GM23338 (cell line): Measurements from ENCODE around the gene FTL. TPM values are rescaled to one million over a fixed set of nuclear protein-coding genes. Genes with fewer than 3 reads are reported as not detected.

Source experiments
- ATAC-seq: fragments of 200-7000 bp; cut with Tn5 transposase; 3 replicates; pipeline ENCODE4 v1.9.1; 2020
- DNase-seq: peaks from one replicate; pipeline ENCODE4 v3.0.0-alpha.2; 2015; ENCODE audit warnings: low spot score
- H2AFZ ChIP-seq: fragments of 200-600 bp; sonication (generic); 2 replicates; pipeline ENCODE4 v1.8.0; 2016; ENCODE audit warnings: antibody characterized with exemption, mild to moderate bottlenecking, moderate library complexity
- H3F3A ChIP-seq: fragments of 200-600 bp; sonication (generic); replicated peaks from 2 replicates; pipeline ENCODE4 v1.8.0; 2017; ENCODE audit warnings: antibody characterized with exemption, mixed run types, low read depth
- H3K27ac ChIP-seq: fragments of 200-600 bp; sonication (generic); 2 replicates; pipeline ENCODE4 v1.6.1; 2016; ENCODE audit warnings: low read depth
- H3K27me3 ChIP-seq: fragments of 200-600 bp; sonication (generic); 2 replicates; pipeline ENCODE4 v1.8.0; 2016; ENCODE audit warnings: mild to moderate bottlenecking, mixed run types, moderate library complexity; ENCODE audit not compliant: insufficient read depth
- H3K36me3 ChIP-seq: fragments of 200-600 bp; sonication (generic); 2 replicates; pipeline ENCODE4 v1.8.0; 2016; ENCODE audit warnings: mild to moderate bottlenecking; ENCODE audit not compliant: insufficient read depth
- H3K4me1 ChIP-seq: fragments of 200-600 bp; sonication (generic); 2 replicates; pipeline ENCODE4 v1.8.0; 2016; ENCODE audit warnings: mild to moderate bottlenecking, moderate library complexity; ENCODE audit not compliant: insufficient read depth
- H3K4me2 ChIP-seq: fragments of 200-600 bp; sonication (generic); 2 replicates; pipeline ENCODE4 v1.7.1; 2017; ENCODE audit warnings: mixed run types
- H3K4me3 ChIP-seq: fragments of 200-600 bp; sonication (generic); 2 replicates; pipeline ENCODE4 v1.6.1; 2016; ENCODE audit warnings: mixed run types
- H3K79me2 ChIP-seq: fragments of 200-600 bp; sonication (generic); replicated peaks from 2 replicates; pipeline ENCODE4 v1.8.0; 2017; ENCODE audit warnings: mild to moderate bottlenecking; ENCODE audit not compliant: insufficient read depth
- H3K9me2 ChIP-seq: fragments of 200-600 bp; sonication (generic); 2 replicates; pipeline ENCODE4 v1.8.0; 2017; ENCODE audit not compliant: insufficient read depth
- H4K20me1 ChIP-seq: fragments of 200-600 bp; sonication (generic); replicated peaks from 2 replicates; pipeline ENCODE4 v1.8.0; 2017; ENCODE audit warnings: mild to moderate bottlenecking; ENCODE audit not compliant: insufficient read depth
- H3K27ac Mint-ChIP-seq: 2 replicates; pipeline ENCODE4 v1.8.0; 2020; ENCODE audit warnings: inconsistent platforms, mild to moderate bottlenecking, moderate library complexity, mixed read lengths
- H3K27me3 Mint-ChIP-seq: 3 replicates; pipeline ENCODE4 v1.8.0; 2022; ENCODE audit warnings: low read depth, mild to moderate bottlenecking, moderate library complexity, mixed read lengths, inconsistent platforms; ENCODE audit not compliant: insufficient read depth, poor library complexity
- H3K36me3 Mint-ChIP-seq: 3 replicates; pipeline ENCODE4 v1.8.0; 2021; ENCODE audit warnings: low read depth, mild to moderate bottlenecking, inconsistent platforms, moderate library complexity, mixed read lengths
- H3K4me1 Mint-ChIP-seq: 3 replicates; pipeline ENCODE4 v1.8.0; 2020; ENCODE audit warnings: mild to moderate bottlenecking, inconsistent platforms, mixed read lengths
- H3K4me3 Mint-ChIP-seq: 3 replicates; pipeline ENCODE4 v1.8.0; 2021; ENCODE audit warnings: moderate library complexity, mild to moderate bottlenecking, inconsistent platforms, mixed read lengths
- H3K9me3 Mint-ChIP-seq: 3 replicates; pipeline ENCODE4 v1.8.0; 2020; ENCODE audit warnings: moderate library complexity, mild to moderate bottlenecking, inconsistent platforms, mixed read lengths
- CREB1 ChIP-seq: fragments of 250-450 bp; sonication (Bioruptor Pico); IDR thresholded peaks from 2 replicates; pipeline ENCODE4 v1.5.0; 2020; ENCODE audit warnings: low read depth, mild to moderate bottlenecking, moderate library complexity
- EZH2 ChIP-seq: fragments of 200-600 bp; sonication (generic); IDR thresholded peaks from one replicate; pipeline ENCODE4 v1.8.0; 2017; ENCODE audit warnings: antibody characterized with exemption, mild to moderate bottlenecking, low read depth; ENCODE audit not compliant: unreplicated experiment
- JUNB ChIP-seq: IDR thresholded peaks from one replicate; pipeline ENCODE4 v1.6.1; 2016; ENCODE audit warnings: antibody characterized with exemption; ENCODE audit not compliant: unreplicated experiment
- NANOG ChIP-seq: IDR thresholded peaks from 2 replicates; pipeline ENCODE4 v1.6.1; 2016; ENCODE audit warnings: antibody characterized with exemption, borderline replicate concordance
- POLR2AphosphoS5 ChIP-seq: IDR thresholded peaks from 2 replicates; pipeline ENCODE4 v1.6.1; 2016; ENCODE audit warnings: antibody characterized with exemption, low read depth
- STAT1 ChIP-seq: IDR thresholded peaks from one replicate; pipeline ENCODE4 v1.6.1; 2016; ENCODE audit warnings: antibody characterized with exemption; ENCODE audit not compliant: unreplicated experiment
- ZNF114 ChIP-seq: fragments of 250-450 bp; sonication (Bioruptor Pico); IDR thresholded peaks from 2 replicates; pipeline ENCODE4 v1.5.0; 2020; ENCODE audit warnings: mild to moderate bottlenecking, moderate library complexity
- ZNF331 ChIP-seq: fragments of 250-450 bp; sonication (Bioruptor Pico); IDR thresholded peaks from 2 replicates; pipeline ENCODE4 v1.5.0; 2020; ENCODE audit warnings: low read depth, mild to moderate bottlenecking, moderate library complexity
- polyA plus RNA-seq: library from polyadenylated mRNA; unstranded; fragments of >200 nt; fragmentation: Nextera tagmentation; extraction: Ambion mirVana; gene quantifications from 2 replicates; pipeline ENCODE4 v1.2.1, GENCODE V29; 2016
- total RNA-seq: library from RNA; depleted of rRNA; stranded (reverse); fragments of >200 nt; shearing (Covaris generic); gene quantifications from 2 replicates; pipeline ENCODE4 v1.2.3, GENCODE V29; 2014
- TF ChIP-seq, protein P1 (sequence below): IDR thresholded peaks from 2 replicates; pipeline ENCODE4 v1.6.1; 2016; ENCODE audit warnings: antibody characterized with exemption
- TF ChIP-seq, protein P2 (sequence below): IDR thresholded peaks from one replicate; pipeline ENCODE4 v1.6.1; 2018; ENCODE audit warnings: antibody characterized with exemption; ENCODE audit not compliant: unreplicated experiment
- TF ChIP-seq, protein P3 (sequence below), 2 experiments: fragments of 200-600 bp in 1 of 2; sonication (generic) in 1 of 2; conservative IDR thresholded peaks; 2 replicates each; pipeline versions ENCODE4 v1.5.1 to v1.6.1; 2016 to 2017; ENCODE audit warnings: antibody characterized with exemption in 2 of 2, low read depth in 2 of 2, mild to moderate bottlenecking in 2 of 2, moderate library complexity in 1 of 2

Gene FTL
- total and polyA plus RNA-seq, 2 experiments from 2014 or later = 2,064 to 5,436 TPM

DNA sequence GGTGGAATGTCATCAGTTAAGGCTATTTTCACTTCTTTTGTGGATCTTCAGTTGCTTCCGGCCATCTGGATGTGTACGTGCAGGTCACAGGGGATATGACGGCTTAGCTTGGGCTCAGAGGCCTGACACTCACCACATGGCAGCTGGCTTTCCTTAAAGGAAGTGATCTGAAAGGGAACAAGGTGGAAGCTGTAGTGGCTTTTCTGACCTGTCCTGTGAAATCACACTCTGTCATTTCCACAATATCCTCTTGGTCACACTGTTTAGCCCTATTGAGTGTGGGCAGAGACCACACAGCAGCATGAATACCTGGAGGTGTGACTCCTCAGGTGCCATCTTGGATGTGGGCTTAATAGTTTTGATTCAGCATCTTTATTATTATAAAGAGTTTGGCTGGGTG is 14.9 kb upstream of the FTL start (continued):
- TF ChIP-seq STAT1 (no peak), NANOG (no peak)

DNA sequence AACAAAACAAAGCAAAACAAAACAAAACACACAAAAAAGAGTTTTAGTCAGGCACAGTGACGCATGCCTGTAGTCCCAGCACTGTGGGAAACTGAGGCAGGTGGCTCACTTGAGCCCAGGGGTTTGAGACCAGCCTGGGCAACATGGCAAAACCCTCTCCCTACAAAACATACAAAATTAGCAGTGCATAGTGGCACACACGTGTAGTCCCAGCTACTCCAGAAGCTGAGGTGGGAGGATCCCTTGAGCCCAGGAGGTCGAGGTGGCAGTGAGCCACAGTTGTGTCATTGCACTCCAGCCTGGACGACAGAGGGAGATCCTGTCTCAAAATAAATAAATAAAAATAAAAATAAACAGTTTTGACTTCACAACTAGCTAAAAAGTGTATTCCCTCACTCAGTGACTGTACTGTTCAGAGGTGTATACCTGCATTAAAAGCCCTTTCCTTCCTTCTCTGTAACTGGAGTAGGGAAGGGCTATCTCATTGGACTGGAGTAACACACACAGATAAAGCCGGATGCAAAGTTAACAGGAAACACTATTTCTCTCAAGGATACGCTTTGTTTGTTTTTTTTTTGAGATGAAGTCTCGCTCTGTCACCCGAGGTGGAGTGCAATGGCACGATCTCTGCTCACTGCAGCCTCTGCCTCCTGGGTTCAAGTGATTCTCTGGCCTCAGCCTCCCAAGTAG is 14.1 kb upstream of the FTL start:
- H3K36me3 Mint-ChIP-seq = peaks cover 14% of the 10 kb centered on the region
- H3K27me3 ChIP-seq = no peaks in the 10 kb centered on the region
- H3K79me2 ChIP-seq = peaks cover 10% of the 10 kb centered on the region
- TF ChIP-seq STAT1 (no peak), CREB1 (CRISPR knock-in tag) (no peak), EZH2 (no peak), NANOG (no peak), ZNF114 (CRISPR knock-in tag) (no peak), ZNF331 (CRISPR knock-in tag) (no peak), POLR2AphosphoS5 (no peak), JUNB (no peak)
- TF ChIP-seq, protein P1, sequence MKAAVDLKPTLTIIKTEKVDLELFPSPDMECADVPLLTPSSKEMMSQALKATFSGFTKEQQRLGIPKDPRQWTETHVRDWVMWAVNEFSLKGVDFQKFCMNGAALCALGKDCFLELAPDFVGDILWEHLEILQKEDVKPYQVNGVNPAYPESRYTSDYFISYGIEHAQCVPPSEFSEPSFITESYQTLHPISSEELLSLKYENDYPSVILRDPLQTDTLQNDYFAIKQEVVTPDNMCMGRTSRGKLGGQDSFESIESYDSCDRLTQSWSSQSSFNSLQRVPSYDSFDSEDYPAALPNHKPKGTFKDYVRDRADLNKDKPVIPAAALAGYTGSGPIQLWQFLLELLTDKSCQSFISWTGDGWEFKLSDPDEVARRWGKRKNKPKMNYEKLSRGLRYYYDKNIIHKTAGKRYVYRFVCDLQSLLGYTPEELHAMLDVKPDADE = no peak
- TF ChIP-seq, protein P2, sequence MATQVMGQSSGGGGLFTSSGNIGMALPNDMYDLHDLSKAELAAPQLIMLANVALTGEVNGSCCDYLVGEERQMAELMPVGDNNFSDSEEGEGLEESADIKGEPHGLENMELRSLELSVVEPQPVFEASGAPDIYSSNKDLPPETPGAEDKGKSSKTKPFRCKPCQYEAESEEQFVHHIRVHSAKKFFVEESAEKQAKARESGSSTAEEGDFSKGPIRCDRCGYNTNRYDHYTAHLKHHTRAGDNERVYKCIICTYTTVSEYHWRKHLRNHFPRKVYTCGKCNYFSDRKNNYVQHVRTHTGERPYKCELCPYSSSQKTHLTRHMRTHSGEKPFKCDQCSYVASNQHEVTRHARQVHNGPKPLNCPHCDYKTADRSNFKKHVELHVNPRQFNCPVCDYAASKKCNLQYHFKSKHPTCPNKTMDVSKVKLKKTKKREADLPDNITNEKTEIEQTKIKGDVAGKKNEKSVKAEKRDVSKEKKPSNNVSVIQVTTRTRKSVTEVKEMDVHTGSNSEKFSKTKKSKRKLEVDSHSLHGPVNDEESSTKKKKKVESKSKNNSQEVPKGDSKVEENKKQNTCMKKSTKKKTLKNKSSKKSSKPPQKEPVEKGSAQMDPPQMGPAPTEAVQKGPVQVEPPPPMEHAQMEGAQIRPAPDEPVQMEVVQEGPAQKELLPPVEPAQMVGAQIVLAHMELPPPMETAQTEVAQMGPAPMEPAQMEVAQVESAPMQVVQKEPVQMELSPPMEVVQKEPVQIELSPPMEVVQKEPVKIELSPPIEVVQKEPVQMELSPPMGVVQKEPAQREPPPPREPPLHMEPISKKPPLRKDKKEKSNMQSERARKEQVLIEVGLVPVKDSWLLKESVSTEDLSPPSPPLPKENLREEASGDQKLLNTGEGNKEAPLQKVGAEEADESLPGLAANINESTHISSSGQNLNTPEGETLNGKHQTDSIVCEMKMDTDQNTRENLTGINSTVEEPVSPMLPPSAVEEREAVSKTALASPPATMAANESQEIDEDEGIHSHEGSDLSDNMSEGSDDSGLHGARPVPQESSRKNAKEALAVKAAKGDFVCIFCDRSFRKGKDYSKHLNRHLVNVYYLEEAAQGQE = no peak
- TF ChIP-seq, protein P3, sequence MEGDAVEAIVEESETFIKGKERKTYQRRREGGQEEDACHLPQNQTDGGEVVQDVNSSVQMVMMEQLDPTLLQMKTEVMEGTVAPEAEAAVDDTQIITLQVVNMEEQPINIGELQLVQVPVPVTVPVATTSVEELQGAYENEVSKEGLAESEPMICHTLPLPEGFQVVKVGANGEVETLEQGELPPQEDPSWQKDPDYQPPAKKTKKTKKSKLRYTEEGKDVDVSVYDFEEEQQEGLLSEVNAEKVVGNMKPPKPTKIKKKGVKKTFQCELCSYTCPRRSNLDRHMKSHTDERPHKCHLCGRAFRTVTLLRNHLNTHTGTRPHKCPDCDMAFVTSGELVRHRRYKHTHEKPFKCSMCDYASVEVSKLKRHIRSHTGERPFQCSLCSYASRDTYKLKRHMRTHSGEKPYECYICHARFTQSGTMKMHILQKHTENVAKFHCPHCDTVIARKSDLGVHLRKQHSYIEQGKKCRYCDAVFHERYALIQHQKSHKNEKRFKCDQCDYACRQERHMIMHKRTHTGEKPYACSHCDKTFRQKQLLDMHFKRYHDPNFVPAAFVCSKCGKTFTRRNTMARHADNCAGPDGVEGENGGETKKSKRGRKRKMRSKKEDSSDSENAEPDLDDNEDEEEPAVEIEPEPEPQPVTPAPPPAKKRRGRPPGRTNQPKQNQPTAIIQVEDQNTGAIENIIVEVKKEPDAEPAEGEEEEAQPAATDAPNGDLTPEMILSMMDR (conservative IDR thresholded peaks at IDR 0.05; ENCODE audit: low read depth in 2 of 2) = no peak
- H3K4me1 ChIP-seq = peaks cover 7% of the 10 kb centered on the region; the same call in 1 of the 2 replicates
- H2AFZ ChIP-seq = peak overlapping the region; percentile 28; the same call in 1 of the 2 replicates
- H3K4me3 ChIP-seq = no peak overlapping the region
- H4K20me1 ChIP-seq = 0 out of 2 replicates have a peak, but pooled peaks cover 2% of the 10 kb centered on the region
- H3K36me3 ChIP-seq = no peaks in the 10 kb centered on the region
- H3K27ac Mint-ChIP-seq = no peak overlapping the region
- H3K9me2 ChIP-seq = no peaks in the 10 kb centered on the region
- peaks cover 5% of the 10 kb centered on the region; the same call in 1 of the 2 replicates for H3F3A ChIP-seq
- ATAC-seq = no peak
- H3K9me3 Mint-ChIP-seq = peaks cover 23% of the 10 kb centered on the region
- peaks cover 20% of the 10 kb centered on the region for H3K27me3 Mint-ChIP-seq
- no peak overlapping the region for H3K4me2 ChIP-seq
- H3K27ac ChIP-seq = no peak overlapping the region
- no peak for DNase-seq
- no peak overlapping the region for H3K4me3 Mint-ChIP-seq
- peaks cover 11% of the 10 kb centered on the region for H3K4me1 Mint-ChIP-seq
